Activated CD4-positive, alpha-beta T cell treated with anti-CD3 and anti-CD28 coated beads for 48 hours (primary cell): ENCODE measurements around the gene RPSA.
"Not testable (repeated sequence)": the region's sequence is repeated elsewhere in the genome, so short reads cannot be mapped to it uniquely, and the experiment has no call there.

Experiments
- DNase-seq: peaks from one replicate; pipeline ENCODE4 v3.0.0-alpha.2; 2020

Gene RPSA

DNA sequence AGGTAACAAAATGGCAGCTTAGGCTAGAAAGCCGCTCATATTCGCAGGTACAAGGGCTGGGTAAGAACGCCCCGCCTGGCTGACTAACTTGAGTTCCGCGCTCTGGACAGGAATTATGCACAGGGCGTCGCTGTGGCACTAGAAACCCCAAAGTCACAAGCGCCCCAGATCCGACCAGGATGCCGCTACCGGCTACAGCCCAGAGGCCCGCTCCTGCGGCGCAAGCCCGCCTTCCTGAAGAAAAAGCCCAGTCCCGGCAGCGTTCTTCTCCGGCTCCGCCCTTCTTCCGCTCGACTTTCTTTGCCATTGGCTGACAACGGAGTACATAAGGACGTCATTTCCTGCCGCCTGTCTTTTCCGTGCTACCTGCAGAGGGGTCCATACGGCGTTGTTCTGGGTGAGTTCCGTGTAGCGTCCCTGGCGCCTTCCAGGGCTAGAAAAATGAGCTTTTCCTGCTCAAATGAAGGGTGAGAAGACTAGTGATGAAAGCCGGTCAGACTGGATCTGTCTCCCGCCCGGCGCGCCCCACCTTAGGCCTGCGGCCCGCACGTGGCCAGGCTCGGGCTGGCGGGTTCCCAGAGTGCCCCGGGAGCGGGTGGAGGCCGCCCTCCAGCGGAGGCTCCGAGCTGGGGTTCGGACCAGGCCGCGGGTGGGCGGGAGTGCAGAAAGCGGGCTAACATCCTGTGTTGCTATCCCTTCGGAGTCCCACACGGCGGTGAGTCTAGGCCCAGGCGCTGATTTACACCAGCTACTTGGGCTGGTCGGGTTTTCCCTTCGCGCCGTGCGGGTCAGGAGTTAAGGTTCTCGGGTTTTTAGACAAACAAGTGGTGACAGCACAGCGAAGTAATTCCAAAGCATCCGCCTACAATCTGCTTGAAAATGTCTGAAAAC, at the start of gene RPSA:
Gene RPSA (plus strand): TSS at position 353 of the 891 bp plus-strand sequence. CDS start 934 bp downstream, outside the sequence.
- peak; percentile 96 for DNase-seq

- DNase-seq, result no peak
These were observed 48.2 kb upstream of the RPSA start for GRCh38 chr3:39358333-39358732.

DNA sequence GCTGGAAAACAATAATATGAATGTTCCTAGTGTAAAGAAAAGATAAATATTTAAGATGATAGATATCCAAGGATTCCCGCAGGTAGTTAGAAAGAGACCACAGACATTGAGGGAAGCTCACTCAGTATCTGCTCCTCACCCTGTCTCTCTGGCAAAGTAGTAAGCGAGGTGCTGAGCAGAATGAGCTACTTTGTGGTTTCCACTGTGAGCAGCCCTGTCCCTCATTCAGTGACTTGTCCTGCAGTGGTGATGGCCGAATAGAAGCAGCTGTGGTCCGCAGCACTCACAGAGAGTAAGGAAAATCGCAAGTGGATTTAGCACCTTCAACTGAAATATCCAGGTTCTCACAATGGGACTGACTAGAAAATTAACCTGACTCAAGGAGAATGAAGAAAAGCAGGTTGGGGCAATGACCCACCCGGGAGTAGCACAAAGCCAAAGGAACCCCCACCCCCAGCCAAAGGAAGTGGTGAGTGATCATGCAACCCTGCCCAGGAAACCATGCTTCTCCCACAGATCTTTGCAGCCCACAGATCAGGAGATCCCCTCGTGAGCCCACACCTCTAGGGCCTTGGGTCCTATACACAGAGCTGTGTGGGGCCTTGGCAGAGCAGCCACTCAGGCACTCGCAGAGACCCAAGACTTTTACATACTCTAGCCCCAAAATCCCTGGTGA, 45.1 kb upstream of the RPSA start:
- peak; percentile 54 for DNase-seq

DNA sequence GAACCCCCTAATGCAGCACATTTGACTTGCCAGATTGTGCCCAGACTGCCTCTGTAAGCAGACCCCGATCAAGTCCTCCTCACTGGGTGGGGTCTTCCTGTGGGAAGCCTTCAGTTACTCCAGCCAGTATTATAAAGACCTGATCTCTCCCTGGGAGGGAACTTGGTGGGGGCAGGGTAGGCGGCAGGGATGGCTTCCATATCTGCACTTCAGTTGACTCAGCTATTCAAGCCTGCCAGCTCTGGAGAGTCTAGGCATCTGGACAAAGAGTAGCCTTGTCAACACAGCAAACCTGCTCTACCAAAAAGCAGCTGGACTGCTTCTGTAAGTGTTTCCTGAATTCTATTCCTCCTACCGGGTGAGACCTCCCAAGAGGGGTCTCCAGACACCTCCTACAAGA, 44.3 kb upstream of the RPSA start:
- no peak for DNase-seq

DNA sequence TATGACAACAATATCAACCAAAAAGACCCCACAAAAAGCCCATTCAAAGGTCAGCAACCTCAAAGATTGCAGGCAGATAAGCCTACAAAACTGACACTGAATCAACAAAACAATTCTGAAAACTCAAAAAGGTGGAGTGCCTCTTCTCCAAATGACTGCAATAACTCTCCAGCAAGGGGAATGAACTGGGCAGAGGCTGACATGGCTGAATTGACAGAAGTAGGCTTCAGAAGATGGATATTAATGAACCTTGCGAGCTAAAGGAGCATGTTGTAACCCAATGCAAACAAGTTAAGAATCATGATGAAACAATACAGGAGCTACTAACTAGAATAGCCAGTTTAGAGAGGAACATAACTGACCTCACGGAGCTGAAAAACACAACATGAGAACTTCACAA, 43.7 kb upstream of the RPSA start:
- DNase-seq, result no peak

DNA sequence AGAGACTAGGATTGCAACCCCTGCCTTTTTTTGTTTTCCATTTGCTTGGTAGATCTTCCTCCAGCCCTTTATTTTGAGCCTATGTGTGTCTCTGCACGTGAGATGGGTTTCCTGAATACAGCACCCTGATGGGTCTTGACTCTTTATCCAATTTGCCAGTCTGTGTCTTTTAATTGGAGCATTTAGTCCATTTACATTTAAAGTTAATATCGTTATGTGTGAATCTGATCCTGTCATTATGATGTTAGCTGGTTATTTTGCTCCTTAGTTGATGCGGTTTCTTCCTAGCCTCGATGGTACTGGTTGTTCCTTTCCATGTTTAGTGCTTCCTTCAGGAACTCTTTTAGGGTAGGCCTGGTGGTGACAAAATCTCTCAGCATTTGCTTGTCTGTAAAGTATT, 36.1 kb upstream of the RPSA start:
- DNase-seq, result not testable (repeated sequence)

DNA sequence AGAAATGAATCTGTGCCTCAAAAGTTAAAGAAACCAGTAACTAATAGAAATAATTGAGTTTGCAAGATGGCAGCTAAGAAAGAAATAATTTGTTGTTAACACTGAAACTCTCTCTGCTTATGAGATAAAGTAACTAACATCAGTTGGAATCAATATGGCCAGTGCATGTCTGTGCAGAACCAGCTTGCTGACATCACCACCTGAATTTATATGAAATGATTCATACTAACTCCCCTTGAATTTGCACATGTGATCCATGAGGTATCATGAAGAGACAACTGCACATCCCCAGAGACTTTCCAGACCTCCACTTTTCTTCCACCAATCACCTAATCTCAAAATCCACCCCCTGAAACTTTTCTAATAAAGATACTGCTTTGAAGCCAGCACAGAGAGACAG, 33.7 kb upstream of the RPSA start:
- no peak for DNase-seq

DNA sequence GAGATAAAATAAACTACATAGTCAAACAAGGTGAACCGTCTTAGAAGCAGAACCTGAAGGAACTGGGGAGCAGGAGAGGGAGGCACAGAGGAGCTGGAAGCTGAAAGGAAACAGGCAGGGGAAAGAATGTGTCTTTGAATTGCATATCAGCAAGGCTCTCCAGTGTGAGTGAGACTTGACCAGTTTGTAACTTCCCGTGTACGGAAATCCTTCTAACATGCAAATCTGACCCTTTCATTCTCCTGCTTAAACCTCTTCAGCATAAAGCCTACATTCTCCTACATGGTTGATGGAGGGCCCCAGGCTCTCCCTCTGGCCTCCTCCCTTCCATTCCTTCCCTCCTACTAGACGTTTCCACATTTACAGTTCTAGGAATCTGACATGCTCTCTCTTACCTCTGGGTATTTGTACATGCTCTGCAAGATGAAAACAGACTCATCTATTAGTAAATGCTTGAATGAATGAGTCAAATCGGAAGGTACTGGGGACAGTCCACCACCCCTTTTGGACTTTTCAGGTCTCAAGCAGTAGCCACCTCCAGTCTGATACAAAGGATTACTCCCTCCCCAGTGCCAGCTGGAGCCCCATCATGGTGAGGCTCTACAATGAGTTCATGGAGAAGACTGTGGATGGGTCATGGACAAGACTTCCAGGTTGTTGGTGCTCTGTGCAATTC, 29.4 kb upstream of the RPSA start:
- DNase-seq, result no peak

GRCh38 chr3:39378088-39378487, 28.4 kb upstream of the RPSA start:
- DNase-seq, result peak; percentile 73

GRCh38 chr3:39378957-39379777, 27.4 kb upstream of the RPSA start:
- no peak for DNase-seq

GRCh38 chr3:39379778-39380155, 26.8 kb upstream of the RPSA start:
- DNase-seq, result no peak

GRCh38 chr3:39381432-39381831, 25.1 kb upstream of the RPSA start:
- no peak for DNase-seq

DNA sequence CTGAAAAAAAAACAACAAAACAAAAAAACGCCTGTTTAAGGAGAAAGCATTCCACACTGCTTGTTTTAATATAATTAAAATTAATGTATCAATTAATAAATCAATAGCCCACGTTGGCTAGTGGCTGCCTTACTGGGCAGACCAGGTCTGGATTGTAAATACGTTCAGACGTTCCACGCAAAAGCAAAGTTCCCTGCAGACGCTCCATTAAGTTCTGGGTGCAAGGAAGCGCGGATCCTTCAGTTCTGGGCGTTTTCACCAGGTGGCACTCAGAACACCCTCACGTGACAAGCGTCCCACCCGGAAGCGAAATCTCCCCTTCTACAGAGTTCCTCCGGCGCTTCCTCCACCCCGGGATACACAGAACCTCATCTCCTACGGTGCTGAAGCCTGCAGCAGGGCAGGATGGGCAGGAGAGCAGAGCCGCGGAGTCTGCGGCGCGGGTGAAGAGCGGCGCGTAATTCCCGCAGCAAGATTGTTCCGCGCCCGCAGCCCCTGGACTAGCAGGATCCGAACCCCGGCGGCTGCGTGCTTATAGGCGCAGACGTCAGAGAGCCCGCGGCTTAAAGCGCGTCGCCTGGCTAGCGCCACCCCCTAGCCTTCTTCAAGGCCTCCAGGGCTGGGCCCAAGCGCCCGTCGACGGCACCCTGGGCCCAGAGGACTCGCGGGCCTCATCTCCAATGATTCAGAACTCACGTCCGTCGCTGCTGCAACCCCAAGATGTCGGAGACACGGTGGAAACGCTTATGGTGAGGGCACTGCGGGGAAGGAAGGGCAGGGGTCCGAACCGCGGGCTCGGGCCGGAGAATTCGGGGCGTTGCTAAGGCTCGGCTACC, 23.3 kb upstream of the RPSA start, which contains the start of gene SLC25A38:
Gene SLC25A38 (plus strand): TSS at position 326 of the 836 bp plus-strand sequence. CDS start 355 bp downstream, at position 681.
- peak; percentile 90 for DNase-seq

- DNase-seq, result peak; percentile 98
These were observed 22.4 kb upstream of the RPSA start for GRCh38 chr3:39383881-39384664.

GRCh38 chr3:39384665-39385000, 21.9 kb upstream of the RPSA start:
- no peak for DNase-seq

GRCh38 chr3:39385456-39386090, 20.9 kb upstream of the RPSA start:
- no peak for DNase-seq

- no peak for DNase-seq
These were observed 20.2 kb upstream of the RPSA start for GRCh38 chr3:39386318-39386717.

DNA sequence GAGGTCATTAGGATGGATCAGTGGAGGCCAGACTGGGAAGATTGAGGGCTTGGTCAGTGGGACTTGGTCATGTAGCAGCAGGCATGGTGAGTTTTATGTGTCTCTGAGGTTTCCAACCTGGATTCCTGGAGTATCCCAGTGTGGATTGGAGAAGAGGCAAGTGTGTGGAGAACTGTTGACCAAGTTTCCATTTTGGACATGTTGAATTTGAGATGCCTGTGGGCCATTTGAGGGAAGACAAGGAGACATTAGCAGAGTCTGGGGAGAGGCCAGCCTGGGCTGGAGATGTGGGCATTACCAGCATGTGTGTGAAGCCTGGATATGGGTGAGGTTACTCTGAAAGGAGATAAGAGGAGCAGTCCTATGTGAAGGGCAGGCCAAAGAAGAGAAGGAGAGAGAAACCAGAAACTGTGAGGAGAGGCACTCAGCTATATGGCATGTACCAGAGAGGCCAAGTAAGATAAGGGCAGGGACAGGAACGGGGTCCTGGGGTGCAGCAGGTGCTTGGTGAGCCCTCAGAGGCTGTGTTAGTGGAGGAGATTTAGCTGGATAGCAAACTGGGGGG, 19.0 kb upstream of the RPSA start:
- no peak for DNase-seq

GRCh38 chr3:39388153-39388552, 18.4 kb upstream of the RPSA start:
- no peak for DNase-seq

- no peak for DNase-seq
These were observed 17.7 kb upstream of the RPSA start for GRCh38 chr3:39388741-39389248.
